Measurements from ENCODE around the gene ZZZ3.
"Not testable (repeated sequence)": the region's sequence is repeated elsewhere in the genome, so short reads cannot be mapped to it uniquely, and the experiment has no call there.

Gene ZZZ3

GRCh38 chr1:77668924-77669449 lies 13.5 kb downstream of the ZZZ3 start:
- DNase-seq = no peak

- DNase-seq = no peak
These were observed 17.4 kb downstream of the ZZZ3 start for GRCh38 chr1:77664939-77665516.

- DNase-seq = no peak
These were observed 20.8 kb downstream of the ZZZ3 start for GRCh38 chr1:77661696-77662095.

DNA sequence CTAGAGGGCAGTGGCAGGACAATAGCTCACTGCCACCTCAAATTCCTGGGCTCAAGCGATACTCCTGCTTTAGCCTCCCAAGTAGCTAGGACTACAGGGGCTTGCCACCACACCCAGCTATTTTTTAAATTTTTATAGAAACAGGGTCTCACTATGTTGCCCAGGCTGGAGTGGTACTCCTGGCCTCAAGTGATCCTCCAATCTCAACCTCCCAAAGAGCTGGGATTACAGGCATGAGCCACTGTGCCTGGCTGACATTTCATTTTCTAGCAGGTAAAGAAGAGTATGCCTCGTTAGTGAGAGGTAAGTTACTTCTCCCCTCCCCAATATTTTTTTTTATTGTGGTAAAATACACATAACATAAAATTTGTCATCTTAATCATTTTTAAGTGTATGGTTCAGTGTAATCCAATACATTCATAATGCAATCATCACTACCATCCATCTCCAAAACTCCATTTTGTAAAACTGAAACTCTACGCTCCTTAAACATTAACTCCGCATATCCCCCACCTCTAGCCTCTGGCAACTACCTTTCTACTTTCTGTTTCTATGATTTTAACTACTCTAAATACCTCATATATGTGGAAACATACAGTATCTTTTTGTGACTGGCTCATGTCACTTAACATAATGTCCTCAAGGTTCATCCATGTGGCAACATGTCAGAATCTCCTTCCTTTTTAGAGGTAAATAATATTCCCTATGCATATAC lies 22.4 kb downstream of the ZZZ3 start:
- DNase-seq = no peak

GRCh38 chr1:77658271-77658670 lies 24.2 kb downstream of the ZZZ3 start:
- no peak for DNase-seq

GRCh38 chr1:77655431-77655974 lies 27.0 kb downstream of the ZZZ3 start:
- no peak for DNase-seq

DNA sequence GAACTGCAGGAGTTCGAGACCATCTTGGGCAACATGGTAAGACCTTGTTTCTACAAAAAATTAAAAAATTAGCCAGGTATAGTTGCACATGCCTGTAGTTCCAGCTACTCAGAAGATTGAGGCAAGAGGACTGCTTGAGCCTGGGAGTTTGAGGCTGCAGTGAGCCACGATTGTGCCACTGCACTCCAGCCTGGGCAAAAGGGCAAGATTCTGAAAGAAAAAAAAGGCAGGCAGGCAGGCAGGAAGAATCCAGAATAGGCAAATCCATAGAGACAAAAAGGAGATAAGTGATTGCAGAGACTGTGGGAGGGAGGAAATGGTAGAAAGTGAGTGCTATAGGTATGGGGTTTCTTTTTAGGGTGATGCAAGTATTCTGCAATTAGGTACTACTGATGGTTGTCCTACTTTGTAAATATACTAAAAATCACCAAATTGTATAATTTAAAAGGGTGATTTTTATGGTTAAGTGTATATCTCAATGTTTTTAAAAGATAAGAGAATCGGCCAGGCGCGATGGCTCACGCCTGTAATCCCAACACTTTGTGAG lies 29.4 kb downstream of the ZZZ3 start:
- no peak for DNase-seq

DNA sequence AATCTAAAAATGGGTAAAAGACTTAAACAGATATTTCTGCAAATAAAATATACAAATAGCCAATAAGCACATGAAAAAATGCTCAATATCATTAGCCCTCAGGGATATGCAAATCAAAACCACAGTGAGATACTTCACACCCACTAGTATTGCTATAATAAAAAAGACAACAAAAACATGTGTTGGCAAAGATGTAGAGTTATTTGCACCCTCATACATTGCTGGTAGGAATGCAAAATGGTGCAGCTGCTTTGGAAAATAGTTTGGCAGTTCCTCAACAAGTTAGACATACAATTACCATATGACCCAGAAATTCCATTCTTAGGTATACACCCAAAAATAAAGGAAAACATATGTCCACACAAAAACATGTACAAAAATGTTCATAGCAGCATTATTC lies 30.2 kb downstream of the ZZZ3 start:
- DNase-seq = no peak

GRCh38 chr1:77649127-77649526 lies 33.3 kb downstream of the ZZZ3 start:
- no peak for DNase-seq

DNA sequence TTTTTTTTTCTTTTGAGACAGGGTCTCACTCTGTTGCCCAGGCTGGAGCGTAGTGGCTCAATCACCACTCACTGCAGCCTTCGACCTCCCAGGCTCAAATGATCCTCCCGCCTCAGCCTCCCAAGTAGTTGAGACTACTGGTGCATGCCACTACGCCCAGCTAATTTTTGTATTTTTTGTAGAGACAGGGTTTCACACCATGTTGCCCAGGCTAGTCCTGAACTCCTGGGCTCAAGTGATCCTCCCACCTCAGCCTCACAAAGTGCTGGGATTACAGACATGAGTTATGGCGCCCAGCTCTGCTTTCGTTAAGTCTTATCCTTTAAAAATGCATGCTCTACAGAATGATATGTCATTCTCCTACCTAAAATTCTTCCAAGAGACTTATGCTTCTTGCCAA lies 36.2 kb downstream of the ZZZ3 start:
- not testable (repeated sequence) for DNase-seq

DNA sequence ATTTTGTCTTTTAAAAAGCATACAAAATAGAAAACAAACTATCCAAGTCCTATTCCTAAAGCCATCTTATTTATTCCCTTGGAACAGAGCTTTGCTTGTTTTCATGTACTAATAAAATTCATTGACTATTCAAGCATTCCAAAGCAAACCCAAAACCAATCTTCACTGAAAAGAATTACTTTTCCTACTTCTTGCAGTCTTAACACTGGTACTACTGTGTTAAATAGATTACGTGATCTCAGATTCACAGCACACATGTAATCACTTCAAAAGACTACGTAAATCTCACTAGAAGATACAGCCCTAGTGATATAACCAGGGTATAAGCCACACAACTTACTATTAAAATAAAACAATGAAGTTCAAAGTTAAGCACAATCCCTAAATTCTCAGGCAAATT lies 39.0 kb downstream of the ZZZ3 start:
- DNase-seq = no peak

- DNase-seq = no peak
These were observed 39.5 kb downstream of the ZZZ3 start for GRCh38 chr1:77642941-77643340.

DNA sequence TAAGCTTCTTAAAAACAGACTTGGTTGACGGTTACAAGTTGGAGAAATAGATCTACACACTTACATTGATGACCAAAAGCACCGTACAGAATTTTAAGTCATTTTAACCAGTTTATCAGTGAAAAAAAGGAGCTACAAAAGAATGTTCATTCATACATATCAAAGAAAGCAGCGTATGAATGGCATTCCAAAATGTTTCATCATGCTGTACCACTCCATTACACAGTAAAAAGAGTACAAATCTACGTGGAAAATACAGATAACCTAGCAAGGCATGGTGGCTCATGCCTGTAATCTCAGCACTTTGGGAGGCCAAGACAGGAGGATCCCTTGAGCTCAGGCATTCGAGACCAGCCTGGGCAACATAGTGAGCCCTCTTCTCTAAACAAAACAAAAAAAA lies 40.3 kb downstream of the ZZZ3 start:
- DNase-seq = no peak

DNA sequence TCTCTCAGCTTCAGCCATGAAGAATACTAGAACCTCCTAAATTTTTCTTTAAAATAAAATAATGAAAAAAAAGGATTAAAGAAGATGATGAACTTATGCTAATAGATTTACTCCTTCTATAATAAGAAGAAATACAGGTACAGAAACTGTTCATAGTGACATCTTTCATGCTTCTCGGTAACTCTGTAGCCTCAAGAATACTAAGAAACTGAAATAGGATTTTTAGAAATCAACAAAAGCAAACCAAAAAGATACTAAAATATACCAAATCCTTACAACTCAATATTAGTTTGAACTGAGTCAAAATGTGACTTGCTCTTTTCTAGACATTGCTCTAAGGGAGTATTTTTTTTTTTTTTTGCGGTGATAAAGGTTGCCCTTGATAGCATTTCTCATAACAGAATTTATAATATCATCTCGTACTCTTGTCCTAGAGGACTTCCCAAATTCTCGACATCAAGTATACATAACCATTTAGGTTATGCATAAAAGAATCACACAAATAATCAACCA lies 42.8 kb downstream of the ZZZ3 start:
- DNase-seq = no peak

GRCh38 chr1:77639056-77639455 lies 43.4 kb downstream of the ZZZ3 start:
- no peak for DNase-seq

DNA sequence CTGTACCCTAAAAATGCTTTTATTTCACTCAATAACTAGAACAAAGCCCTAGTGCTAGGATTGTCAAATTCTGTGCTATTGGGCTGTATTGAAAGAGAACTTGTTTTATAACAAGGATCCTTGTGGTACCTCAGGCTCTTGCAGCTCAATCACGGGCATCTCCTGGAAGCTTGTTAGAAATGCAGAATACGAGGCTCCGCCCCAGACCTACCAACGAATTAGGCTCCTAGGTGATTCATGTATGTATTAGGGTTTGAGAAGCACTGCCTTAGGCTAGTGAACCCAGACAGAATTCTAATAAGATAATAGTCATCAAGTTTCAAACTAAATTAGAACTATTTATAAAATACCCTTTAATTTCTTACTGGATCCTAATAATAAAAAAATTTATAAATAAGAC lies 45.6 kb downstream of the ZZZ3 start:
- no peak for DNase-seq

Data from DMS 273 treated with DMSO at 0.1 percent for 48 hours (cell line).